GM13977 (cell line): ENCODE data around the gene RPS29.

ENCODE experiments used
- DNase-seq: peaks from one replicate; pipeline ENCODE4 v3.0.0; 2012; ENCODE audit warnings: low spot score
- in situ Hi-C: fragments of 300-500 bp; cut with MboI; formaldehyde crosslinking; loops from one replicate; pipeline ENCODE4 v1.12.0; 2022; ENCODE audit warnings: low sequenced_read_pairs, low pct_unique_long_range_greater_than_20kb, mixed read lengths, inconsistent platforms; ENCODE audit not compliant: unreplicated experiment
- TF ChIP-seq, protein P1 (sequence below): IDR thresholded peaks from 2 replicates; pipeline ENCODE4 v1.5.1; 2012; ENCODE audit warnings: mild to moderate bottlenecking, control low read depth; ENCODE audit not compliant: insufficient read depth; ENCODE audit errors: extremely low read depth, missing control alignments

Gene RPS29

DNA sequence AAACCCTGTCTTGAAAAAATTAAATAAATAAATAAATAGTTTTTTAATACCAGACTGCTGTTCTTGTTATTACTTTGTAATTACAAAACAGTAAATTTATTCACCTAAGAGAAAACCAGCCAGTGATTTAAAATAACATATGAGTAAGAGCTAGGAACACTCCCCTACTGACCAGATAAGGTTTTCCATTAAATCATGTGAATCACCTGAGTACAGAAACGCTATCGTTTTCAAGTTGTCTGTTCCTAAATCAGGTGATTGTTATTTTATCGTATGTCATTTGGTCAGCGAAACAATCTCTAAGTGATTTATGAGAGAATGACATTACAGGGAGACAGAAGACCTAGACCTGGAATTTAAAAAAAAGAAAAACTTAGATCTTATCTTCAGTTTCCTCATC lies 47.3 kb downstream of the RPS29 start:
- TF ChIP-seq, protein P1, sequence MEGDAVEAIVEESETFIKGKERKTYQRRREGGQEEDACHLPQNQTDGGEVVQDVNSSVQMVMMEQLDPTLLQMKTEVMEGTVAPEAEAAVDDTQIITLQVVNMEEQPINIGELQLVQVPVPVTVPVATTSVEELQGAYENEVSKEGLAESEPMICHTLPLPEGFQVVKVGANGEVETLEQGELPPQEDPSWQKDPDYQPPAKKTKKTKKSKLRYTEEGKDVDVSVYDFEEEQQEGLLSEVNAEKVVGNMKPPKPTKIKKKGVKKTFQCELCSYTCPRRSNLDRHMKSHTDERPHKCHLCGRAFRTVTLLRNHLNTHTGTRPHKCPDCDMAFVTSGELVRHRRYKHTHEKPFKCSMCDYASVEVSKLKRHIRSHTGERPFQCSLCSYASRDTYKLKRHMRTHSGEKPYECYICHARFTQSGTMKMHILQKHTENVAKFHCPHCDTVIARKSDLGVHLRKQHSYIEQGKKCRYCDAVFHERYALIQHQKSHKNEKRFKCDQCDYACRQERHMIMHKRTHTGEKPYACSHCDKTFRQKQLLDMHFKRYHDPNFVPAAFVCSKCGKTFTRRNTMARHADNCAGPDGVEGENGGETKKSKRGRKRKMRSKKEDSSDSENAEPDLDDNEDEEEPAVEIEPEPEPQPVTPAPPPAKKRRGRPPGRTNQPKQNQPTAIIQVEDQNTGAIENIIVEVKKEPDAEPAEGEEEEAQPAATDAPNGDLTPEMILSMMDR = no peak
- in situ Hi-C loops = no loop called here
- no peak for DNase-seq
